ENCODE measurements around the gene RHEBL1.

RHEBL1 gene

DNA sequence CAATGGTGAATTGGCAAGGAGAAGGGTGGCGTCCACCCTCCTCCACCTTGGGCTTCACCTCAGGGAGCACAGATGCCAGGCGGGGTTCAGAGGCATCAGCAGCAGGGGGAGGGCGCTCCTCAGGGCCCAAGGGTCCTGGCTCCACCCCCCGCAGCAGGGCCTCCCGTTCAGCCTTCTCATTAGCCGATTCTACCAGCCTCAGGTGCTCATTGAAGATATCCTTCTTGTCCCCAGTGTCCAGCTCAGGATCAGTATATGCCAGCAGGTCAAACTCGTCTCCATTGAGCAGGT, 31.9 kb downstream of the RHEBL1 start:
- DNase-seq (ENCODE audit: low read depth in 1 of 2, low spot score in 1 of 2), result no peak

DNA sequence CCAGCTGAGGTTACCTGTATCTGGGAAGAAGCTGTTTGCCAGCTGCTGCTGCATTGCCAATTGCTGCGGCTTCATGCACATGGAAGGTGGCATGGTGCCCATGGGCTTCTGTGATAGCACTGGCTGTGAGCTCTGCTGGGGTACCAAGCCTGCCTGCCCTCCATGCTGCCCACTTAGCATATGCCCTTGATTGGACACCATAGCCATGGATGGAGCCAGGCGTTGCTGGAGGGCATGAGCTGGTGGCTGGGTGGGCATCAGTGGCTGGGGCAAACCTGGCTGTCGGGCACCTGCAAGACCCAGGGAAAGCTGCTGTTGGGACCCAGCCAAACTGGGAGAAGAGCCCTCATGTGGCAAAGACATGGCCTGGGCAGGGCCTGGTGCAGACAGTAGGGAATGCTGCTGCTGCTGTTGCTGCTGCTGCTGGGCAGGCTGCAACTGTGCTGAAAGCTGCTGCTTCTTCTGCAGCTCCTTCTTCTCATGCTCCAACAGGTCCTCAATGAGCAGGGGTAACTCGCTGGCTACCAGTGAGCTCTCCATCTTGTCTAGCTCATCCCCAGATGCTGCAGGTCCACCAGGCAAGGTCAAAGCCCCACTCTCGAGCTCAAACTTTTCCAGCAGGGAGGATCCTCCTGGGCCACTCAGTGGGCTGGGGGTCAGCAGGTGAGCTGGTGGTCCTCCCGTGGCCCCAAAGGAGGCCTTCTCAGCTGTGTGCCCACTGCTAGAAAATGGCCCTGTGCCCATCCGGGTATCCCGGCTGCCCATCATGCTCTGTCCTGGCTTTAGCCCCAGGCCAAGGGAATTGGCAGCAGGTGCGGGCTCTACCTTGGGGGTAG, 32.5 kb downstream of the RHEBL1 start:
- DNase-seq (ENCODE audit: low read depth in 1 of 2, low spot score in 1 of 2), result no peak

DNA sequence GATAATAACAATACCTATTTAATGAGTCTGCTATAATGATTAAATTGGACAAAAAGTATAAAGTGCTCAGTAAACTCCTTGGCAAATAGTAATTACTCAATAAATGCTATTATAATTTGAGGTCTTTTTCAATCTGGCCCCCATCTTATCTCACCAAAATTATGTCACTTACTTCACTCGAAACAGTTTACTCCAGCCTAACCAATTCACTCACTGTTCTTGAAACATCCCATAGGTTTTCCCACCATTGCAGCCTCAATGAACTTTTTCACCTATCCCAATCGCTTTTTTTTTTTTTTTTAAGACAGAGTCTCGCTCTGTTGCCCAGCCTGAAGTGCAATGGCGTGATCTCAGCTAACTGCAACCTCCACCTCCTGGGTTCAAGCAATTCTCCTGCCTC, 33.8 kb downstream of the RHEBL1 start:
- DNase-seq (ENCODE audit: low read depth in 1 of 2, low spot score in 1 of 2), result no peak

DNA sequence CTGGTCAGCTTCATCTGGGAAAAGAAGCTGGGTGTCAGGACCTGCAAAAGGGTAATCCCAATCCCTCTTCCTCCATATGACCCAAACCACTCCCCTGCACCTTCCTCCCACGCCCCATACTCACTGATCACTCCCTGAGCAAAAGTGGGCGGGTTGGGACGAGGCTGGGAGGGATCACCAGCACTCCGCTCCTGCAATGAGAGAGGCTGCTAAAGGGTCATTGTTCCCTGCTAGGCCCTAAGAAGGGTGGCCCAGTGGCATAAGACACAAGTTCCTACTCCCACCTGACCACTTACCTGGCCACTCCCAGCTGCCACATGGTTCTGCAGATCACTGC, 35.5 kb downstream of the RHEBL1 start:
- DNase-seq (ENCODE audit: low read depth in 1 of 2, low spot score in 1 of 2), result no peak

DNA sequence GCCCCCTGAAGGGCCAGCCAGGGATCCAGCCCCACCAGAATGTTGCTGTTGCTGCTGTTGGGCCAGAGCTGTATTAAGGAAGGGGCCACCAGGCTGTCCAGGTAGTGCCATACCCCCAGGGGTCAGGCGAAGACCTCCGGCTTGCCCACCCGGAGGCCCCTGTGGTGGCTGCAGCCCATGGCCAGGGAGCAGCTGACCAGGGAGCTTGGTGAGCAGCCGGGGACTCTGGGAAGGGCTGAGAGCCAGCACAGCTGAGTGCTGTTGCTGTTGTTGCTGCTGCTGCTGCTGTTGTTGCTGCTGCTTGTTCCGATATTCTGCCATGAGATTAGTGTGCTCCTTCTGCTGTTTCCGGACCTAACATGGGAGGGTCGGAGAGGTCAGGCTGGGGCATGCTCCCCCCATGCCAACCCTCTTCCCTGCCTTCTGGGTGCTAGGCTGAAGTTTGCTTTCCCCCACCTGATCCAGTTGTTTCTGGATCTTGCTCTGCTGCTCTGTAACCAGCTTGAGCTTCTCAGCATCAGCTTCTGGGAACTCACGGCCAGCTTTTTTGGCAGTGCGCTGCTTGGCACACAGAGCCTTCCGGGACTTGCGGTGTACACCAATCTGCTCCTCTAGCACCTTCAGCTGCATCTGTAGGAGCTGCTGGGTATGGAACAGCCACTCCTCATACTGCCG, 36.0 kb downstream of the RHEBL1 start:
- DNase-seq (ENCODE audit: low read depth in 1 of 2, low spot score in 1 of 2), result no peak

- no peak for DNase-seq (ENCODE audit: low read depth in 1 of 2, low spot score in 1 of 2)
These were observed 36.9 kb downstream of the RHEBL1 start for GRCh38 chr12:49032679-49033447.

DNA sequence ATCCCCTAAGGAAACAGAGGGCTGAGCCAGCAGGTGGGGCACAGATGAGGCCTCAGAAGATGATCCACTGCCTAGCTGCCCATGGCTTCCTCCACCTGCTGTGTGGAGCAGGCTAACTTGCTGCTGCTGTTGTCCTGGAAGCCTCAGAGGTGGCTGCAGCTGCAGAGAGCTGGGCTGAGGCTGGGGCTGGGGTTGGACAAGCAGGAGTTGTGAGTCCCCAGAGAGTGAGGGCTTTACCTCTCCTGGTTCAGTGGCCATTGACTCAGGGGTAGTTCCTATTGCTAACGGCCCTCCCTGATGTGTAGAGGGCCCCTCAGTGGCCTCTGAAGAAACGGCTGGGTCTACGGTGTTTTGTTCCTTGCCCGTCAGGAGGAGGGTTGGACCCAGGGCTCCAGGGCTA, 37.5 kb downstream of the RHEBL1 start:
- DNase-seq (ENCODE audit: low read depth in 1 of 2, low spot score in 1 of 2), result no peak

- no peak for DNase-seq (ENCODE audit: low read depth in 1 of 2, low spot score in 1 of 2)
These were observed 38.1 kb downstream of the RHEBL1 start for GRCh38 chr12:49031573-49032161.

- DNase-seq (ENCODE audit: low read depth in 1 of 2, low spot score in 1 of 2), result no peak
These were observed 38.8 kb downstream of the RHEBL1 start for GRCh38 chr12:49030714-49031572.

DNA sequence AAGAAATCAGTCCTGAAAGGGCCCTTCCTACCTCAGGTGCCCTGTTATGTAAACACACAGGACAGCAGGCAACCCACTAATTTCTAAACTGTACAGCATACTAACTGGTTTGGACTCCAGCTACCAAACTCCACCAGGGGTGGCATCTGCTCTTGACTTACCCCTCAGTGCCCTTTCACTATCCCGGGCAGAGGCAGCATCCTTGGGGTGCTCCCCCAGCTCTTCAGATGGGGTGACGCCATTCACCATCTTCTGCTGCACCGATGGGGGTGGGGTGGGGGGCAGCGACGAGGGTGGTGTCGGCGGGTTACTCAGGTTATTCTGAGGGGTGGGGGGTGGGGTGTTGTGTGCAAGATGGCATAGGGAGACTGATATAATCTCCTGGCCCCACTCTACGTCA, 39.7 kb downstream of the RHEBL1 start:
- DNase-seq (ENCODE audit: low read depth in 1 of 2, low spot score in 1 of 2), result no peak

GRCh38 chr12:49028666-49029275, 41.0 kb downstream of the RHEBL1 start:
- no peak for DNase-seq (ENCODE audit: low read depth in 1 of 2, low spot score in 1 of 2)

- DNase-seq (ENCODE audit: low read depth in 1 of 2, low spot score in 1 of 2), result no peak
These were observed 41.8 kb downstream of the RHEBL1 start for GRCh38 chr12:49027846-49028555.

DNA sequence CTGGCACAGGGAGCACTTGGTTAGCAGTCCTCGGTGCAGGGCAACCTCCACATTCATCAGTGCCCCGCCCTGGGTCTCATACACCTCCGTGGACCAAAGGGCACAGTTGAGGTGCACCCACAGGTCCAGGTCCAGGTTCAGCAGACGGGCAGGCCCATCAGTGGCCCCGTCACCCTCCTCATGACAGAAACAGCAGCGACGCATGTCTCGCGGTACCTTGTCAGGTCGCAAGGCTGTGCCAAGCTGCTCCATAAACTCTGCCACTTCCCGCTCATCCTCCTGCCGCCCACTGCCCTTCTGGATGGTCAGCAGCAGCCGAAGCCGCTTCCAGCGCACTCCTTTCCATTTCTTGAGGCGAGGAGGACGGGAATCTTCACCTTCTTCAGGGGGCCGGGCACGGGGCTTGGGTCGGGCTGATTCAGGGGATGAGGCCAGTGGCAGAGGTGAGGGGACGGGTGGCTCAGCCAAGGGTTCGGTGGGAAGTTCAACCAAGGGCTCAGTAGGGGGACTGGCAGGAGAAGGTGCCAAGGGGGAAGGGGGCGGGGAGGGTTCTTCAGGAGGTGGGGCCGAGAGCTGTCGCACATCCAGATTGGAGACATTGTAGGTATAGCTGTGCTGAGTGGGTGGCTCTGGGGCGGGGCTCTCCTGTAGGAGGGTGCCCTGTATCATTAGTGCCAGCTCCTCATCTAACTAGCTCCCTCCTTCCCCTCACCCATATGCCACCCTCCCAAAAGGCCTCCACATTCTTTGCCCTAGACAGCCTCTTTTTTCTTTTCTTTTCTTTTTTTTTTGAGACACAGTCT, 42.9 kb downstream of the RHEBL1 start:
- no peak for DNase-seq (ENCODE audit: low read depth in 1 of 2, low spot score in 1 of 2)

DNA sequence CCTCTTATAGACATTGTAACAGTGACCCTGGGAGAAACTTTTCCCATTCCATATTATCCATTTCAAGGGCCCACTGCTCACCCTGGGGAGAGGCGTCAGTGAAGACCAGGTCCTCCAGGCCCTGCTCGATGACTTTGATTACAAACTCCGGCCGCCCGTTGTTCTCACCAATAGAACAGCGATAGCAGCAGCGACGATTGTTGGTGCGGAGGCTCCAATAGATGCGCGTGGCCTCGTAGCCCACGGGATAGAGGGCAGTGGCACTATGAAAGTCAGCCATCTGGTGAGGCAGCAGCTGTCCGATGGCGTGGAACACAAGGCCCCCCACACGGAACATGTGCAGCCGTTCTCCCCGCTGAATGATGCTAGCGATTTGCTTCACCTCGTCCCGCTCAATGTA, 43.7 kb downstream of the RHEBL1 start:
- DNase-seq (ENCODE audit: low read depth in 1 of 2, low spot score in 1 of 2), result no peak

GRCh38 chr12:49025463-49025862, 44.3 kb downstream of the RHEBL1 start:
- no peak for DNase-seq (ENCODE audit: low read depth in 1 of 2, low spot score in 1 of 2)

DNA sequence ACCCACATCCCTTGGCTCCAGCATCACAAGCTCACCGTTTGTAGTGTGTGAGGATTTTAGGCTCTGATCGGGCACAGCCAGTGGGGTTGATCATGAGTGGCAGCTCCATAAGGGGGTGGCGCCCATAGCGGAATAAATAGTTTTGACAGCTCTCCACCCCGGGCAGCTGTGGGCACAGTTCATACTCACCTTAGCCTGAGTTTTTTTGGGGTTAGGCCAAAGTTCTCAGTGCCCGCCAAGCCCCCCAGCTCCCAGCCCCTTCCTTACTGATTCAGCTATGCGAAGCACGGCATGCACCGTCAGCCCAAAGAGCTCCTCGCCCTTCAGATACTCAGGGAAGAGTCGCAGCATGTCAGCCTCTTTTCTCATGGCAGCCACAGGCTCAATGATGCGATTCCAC, 45.2 kb downstream of the RHEBL1 start:
- DNase-seq (ENCODE audit: low read depth in 1 of 2, low spot score in 1 of 2), result no peak

GRCh38 chr12:49023812-49024211, 46.0 kb downstream of the RHEBL1 start:
- DNase-seq (ENCODE audit: low read depth in 1 of 2, low spot score in 1 of 2), result no peak

DNA sequence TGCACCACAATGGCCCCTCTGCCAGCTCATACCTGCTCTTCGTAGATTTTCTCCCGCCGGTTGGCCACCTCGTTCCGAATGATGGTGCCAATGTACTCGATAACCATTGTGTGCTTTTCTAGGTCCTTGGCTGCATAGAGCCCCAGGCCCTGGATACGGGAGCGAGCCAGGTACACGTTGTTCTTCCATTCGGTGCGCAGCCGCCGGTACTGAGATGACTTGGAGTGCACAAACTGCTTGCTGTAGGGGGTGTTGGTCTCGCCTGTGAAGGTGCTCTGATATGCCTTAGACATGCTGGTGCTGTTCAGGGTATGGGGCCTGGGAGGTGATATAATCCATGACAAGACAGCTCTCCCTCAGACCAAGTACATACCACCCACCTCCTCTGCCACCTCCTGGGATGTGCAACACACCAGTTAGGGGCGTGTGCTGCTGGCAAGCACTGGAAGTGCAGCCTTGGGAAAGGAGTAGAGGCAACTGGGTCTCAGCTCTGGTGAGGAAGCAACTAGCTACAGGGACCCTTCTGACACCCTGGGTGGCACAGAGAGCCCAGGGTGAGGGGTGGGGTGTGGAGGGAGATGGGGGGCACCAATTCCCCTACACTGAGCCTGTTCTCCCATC, 47.1 kb downstream of the RHEBL1 start:
- no peak for DNase-seq (ENCODE audit: low read depth in 1 of 2, low spot score in 1 of 2)

Data from activated T-helper 1 cell treated with anti-CD3 and anti-CD28 coated beads, Interleukin-2, amount 50 U/mL, for 16 hours (primary cell).